GM18507 (cell line): ENCODE data around the gene PPHLN1.
"Not testable (repeated sequence)": the region's sequence is repeated elsewhere in the genome, so short reads cannot be mapped to it uniquely, and the experiment has no call there.

Experiments used
- DNase-seq: peaks from one replicate; pipeline ENCODE4 v3.0.0; 2011; ENCODE audit warnings: low read depth; ENCODE audit not compliant: insufficient read length; ENCODE audit errors: extremely low spot score
- FAIRE-seq: peaks from 2 replicates; lab custom pipeline; 2011; peaks lifted over from hg19 to GRCh38; lab: Jason Lieb, UNC

Gene PPHLN1

DNA sequence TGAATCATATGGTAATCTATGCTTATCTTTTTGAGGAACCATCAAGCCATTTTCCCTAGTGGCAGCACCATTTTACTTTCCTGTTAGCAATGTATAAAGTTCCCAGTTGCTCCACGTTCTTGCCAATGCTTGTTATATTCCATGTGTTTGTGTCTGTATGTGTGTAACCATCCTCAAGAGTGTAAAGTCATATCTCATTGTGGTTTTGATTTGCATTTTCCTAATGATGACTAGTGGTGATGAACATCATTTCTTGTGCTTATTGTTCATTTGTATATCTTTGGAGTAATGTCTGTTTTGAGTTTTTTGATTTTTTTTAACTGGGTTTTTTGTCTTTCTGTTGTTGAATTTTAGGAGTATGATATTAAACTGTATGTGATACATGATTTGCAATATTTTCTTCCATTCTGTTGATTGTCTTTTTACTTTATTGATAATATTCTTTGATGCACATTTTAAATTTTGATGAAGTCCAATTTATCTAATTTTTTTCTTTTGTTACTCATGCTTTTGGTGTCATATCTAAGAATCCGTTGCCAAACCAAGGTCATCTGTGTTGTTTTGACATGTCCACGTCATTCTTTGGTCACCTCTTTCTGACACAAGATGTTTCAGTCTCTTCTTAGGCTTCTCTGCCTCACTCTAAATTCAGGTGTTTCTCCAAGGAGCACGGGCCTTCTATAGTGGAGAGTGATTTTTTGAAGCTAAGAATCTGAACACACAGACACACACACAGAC is 36.1 kb downstream of the PPHLN1 start:
- DNase-seq (no peak), FAIRE-seq (no peak)

GRCh38 chr12:42362647-42363260 is 36.8 kb downstream of the PPHLN1 start:
- DNase-seq (no peak), FAIRE-seq (peak; percentile 41)

DNA sequence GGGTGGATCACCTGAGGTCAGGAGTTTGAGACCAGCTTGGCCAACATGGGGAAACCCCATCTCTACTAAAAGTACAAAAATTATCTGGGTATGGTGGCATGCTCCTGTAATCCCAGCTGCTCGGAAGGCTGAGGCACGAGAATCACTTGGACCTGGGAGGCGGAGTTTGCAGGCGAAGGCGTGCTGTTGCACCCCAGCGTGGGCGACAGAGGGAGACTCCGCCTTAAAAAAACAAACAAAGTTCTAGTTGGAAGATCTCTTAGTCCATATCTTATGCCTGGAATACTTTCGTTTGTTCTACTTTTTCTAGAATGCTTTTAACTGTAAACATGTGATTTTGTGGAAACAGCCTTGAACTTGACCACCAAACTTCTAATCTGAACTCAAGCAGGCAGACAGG is 38.7 kb downstream of the PPHLN1 start:
- DNase-seq = no peak
- no peak for FAIRE-seq

DNA sequence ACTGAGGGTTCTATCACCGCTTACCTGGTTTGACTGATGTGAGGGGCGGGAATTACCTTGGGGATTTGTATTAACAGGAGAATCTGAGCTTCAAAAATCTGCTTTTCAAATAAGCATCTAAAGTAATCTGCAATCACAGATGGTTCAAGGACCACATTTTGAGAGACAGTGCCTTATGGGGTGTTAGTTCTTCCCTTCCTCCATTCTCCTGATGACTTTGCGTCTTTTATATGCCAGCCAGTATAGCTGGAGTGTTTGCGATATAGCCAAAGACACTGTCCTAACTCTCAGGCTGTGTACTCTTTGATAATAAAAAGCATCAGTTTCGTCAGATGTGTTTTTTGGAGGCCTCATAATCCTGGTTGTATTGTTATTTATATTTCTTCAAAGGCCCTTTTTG is 39.5 kb downstream of the PPHLN1 start:
- no peak for FAIRE-seq
- DNase-seq = no peak

GRCh38 chr12:42370013-42370412 is 44.0 kb downstream of the PPHLN1 start:
- no peak for DNase-seq
- FAIRE-seq = peak; percentile 12

DNA sequence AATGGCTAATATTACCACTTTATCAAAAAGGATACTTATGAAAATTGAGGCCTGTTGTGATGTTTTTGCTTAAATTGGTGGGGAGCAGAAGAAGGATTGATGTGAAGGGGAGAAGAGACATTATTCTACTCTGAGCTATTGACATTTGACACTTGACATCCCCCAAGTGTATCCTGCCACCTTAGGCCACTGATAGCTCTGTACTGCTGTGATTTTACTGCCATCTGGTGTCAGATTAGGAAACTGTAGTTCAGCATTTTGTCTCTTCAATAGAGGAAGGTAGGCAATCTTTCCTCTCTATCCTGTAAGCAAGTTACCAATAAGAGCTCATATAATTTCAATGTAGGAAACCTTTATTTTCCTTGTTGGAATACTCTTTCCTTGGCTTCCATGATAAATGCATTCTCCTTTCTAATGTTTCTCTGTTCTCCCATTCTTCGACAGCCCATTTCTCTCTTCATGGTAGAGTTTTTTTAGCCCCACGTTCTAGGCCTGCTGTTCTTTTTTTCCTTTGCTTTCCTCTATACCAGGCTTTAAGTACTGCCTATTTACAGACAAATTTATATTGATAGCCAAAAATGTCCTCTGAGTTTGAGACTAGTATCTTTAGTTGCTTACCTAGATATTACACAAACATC is 46.3 kb downstream of the PPHLN1 start:
- DNase-seq (peak; percentile 11), FAIRE-seq (peak; percentile 89)

DNA sequence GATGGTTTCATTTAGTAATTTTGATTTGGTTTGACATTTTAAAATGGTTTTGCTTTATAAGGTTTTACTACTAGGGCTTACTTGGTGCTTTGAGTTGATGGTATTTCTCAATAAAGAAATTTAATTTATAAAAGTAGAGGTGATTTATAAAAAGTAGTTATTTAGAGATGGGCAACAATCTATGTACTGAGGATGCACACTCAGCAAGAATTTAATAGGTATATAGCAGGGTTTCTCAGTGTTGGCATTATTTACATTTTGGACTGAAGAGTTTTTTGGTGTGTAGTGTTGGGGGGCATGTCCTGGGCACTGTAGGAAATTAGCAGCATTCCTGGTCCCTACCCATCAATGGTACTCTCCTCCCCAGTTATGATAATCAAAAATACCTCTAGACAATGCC is 47.7 kb downstream of the PPHLN1 start:
- DNase-seq = no peak
- FAIRE-seq = no peak

GRCh38 chr12:42380733-42381132 is 54.8 kb downstream of the PPHLN1 start:
- FAIRE-seq = no peak
- DNase-seq = no peak

DNA sequence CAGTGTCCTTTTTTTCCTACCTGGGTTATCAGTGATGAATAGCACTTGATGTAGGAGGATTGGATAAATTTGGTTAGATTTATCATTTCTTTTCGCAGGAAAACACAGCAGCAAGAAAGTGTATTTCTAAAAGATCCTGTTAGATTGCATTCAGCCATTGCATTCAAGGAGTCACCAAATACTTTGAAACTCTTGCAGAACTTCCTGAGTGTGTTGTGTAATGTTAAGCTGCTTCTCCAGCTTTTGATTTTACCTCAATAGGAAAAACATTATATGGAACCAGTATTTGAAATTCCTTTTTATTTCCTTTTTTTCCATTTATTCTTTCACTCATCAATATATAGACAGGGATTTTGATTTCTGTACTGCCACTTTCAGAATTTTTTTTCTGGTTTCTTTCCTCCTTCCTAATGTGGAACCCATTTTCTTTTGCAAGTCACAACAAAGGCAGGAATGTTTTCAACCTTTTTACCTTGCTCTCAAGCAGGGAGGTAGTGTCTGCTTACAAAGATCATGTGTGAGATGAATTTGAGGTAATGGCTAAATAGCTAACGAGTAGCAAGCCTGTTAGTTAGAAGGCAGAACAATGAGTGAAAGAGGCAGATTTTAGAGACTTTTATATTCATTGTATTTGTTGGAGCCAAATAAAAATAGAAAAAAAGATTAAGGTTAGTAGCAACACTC is 56.2 kb downstream of the PPHLN1 start:
- FAIRE-seq (peak; percentile 24), DNase-seq (no peak)

DNA sequence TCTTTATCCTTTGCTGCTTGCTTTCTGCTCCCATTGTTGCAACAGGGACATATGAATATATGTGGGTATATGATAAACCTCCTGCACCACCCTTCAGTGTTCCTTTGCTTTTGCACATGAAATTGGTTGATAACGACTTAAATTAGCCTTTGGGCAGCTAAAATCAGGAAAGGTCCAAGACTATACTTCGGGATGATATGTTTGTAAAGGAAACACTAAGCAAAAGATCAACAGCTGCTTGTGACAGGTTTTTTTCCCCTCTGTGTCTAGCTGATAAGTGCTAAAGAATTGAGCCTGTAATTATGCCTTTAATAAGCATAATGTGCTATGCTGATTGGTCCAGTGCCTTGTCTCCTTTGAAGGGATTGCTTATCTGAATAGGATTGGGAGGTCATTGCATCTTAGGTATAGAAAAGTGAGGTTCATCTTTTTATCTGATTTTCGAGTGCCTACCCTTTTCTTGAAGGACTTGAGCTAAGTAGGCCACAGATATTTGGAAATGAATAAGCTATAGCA is 59.4 kb downstream of the PPHLN1 start:
- FAIRE-seq = no peak
- DNase-seq = no peak

- DNase-seq = no peak
- FAIRE-seq = no peak
These were observed 60.3 kb downstream of the PPHLN1 start for GRCh38 chr12:42386308-42386707.

DNA sequence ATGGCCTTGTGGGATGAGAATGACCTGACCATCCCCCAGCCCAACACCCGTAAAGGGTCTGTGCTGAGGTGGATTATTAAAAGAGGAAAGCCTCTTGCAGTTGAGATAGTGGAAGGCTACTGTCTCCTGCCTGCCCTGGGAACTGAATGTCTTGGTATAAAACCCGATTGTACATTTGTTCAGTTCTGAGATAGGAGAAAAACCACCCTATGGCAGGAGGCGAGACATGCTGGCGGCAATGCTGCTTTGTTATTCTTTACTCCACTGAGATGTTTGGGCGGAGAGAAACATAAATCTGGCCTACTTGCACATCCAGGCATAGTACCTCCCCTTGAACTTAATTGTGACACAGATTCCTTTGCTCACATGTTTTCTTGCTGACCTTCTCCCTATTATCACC is 62.1 kb downstream of the PPHLN1 start:
- not testable (repeated sequence) for DNase-seq, FAIRE-seq

DNA sequence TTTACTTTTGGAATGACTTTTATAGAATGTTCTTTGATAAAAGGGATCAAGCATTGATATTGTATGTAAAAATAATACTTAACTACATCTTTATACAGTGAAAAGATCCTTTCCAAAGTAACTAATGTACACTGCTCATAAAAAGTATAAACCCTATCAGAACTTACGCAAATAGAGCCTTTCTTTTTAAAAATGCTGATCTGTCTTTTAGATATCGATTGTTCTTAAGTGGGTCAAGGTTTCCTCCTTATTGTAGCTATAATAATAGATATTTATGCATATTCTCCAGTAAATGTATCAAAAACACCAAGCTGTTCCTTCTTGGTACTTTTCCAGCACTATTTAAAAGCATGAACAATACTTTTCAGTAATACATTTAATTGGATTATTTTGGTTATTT is 68.5 kb downstream of the PPHLN1 start:
- DNase-seq (no peak), FAIRE-seq (no peak)

GRCh38 chr12:42396473-42397259 is 70.7 kb downstream of the PPHLN1 start:
- DNase-seq = no peak
- FAIRE-seq = no peak

- FAIRE-seq (no peak), DNase-seq (no peak)
These were observed 76.9 kb downstream of the PPHLN1 start for GRCh38 chr12:42402821-42403411.

DNA sequence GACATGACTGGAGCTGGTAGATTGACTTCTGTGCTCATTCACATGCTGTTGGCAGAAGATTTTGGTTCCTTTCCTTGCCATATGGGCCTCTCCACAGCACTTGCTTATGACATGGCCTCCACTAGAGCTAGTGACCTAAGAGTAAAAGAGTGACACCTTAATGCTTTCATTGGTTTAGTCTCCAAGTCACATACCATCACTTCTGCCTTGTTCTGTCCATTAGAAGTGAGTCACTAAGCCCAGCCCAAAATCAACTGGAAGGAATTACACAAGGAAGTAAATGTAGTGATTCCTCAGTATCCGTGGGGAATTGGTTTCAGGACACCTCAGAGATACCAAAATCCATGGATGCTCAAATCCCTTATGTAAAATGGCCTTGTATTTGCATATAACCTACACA is 81.3 kb downstream of the PPHLN1 start:
- DNase-seq (no peak), FAIRE-seq (no peak)

GRCh38 chr12:42409471-42409870 is 83.5 kb downstream of the PPHLN1 start:
- FAIRE-seq = no peak
- no peak for DNase-seq

- no peak for FAIRE-seq
These were observed 84.4 kb downstream of the PPHLN1 start for GRCh38 chr12:42410340-42410739.

GRCh38 chr12:42420395-42420794 is 94.4 kb downstream of the PPHLN1 start:
- DNase-seq = no peak
- FAIRE-seq = no peak

More at GRCh38 chr12:42410340-42410739, 84.4 kb downstream of the PPHLN1 start:
- DNase-seq = no peak
